Adrenal gland (tissue), 5 donors: ENCODE measurements around the gene CACNA1C.

Experiments used
- CTCF ChIP-seq, 6 experiments: fragments of 450-650 bp in 4 of 6; fragments of 200-600 bp in 2 of 6; sonication (generic) in 1 of 6; IDR thresholded peaks; 1 replicate in 5 of 6; 2 replicates in 1 of 6; pipeline versions ENCODE4 v1.5.1 to v1.8.0; 2016 to 2021; ENCODE audit warnings: antibody characterized with exemption in 6 of 6, mild to moderate bottlenecking in 2 of 6, moderate library complexity in 1 of 6
- POLR2A ChIP-seq, 2 donors: fragments of 450-650 bp; IDR thresholded peaks; one replicate each; pipeline ENCODE4 v1.6.1; 2017; ENCODE audit warnings: antibody characterized with exemption in 2 of 2, mild to moderate bottlenecking in 2 of 2, moderate library complexity in 1 of 2
- donor health status: DM: no; HTN: no; CAD: no.

- no peak for TF ChIP-seq POLR2A (IDR thresholded peaks at IDR 0.05)
- no peak for TF ChIP-seq CTCF (IDR thresholded peaks at IDR 0.05)
These were observed 89.3 kb downstream of the CACNA1C start for GRCh38 chr12:2142068-2142467.
